ENCODE results near the gene GCNT4.

Gene GCNT4

GRCh38 chr5:75010838-75011237 is 41.5 kb downstream of the GCNT4 start:
- TF ChIP-seq ZFX (IDR thresholded peaks at IDR 0.05): no peak
- TF ChIP-seq CTCF (conservative IDR thresholded peaks at IDR 0.05): no peak
- no peak overlapping the region for H3K27ac ChIP-seq

- no peak overlapping the region for H3K27ac ChIP-seq
- no peak for TF ChIP-seq CTCF (conservative IDR thresholded peaks at IDR 0.05)
- TF ChIP-seq ZFX (IDR thresholded peaks at IDR 0.05): no peak
Observed at GRCh38 chr5:75009556-75010345, 42.6 kb downstream of the GCNT4 start.

- no peak for TF ChIP-seq CTCF (conservative IDR thresholded peaks at IDR 0.05)
- TF ChIP-seq ZFX (IDR thresholded peaks at IDR 0.05): no peak
- no peak overlapping the region for H3K27ac ChIP-seq
Observed at GRCh38 chr5:75006865-75007822, 45.2 kb downstream of the GCNT4 start.

- TF ChIP-seq CTCF (conservative IDR thresholded peaks at IDR 0.05) (no peak), ZFX (IDR thresholded peaks at IDR 0.05) (no peak)
- no peak overlapping the region for H3K27ac ChIP-seq
Observed at GRCh38 chr5:75005561-75005960, 46.8 kb downstream of the GCNT4 start.
